ENCODE measurements around the gene COL6A1. TPM values are rescaled to one million over a fixed set of nuclear protein-coding genes. Genes with fewer than 3 reads are reported as not detected.

COL6A1 gene
- total and polyA plus RNA-seq, 2 of the 13 experiments (the other 11 are each of a cell fraction or from before 2014, with no cell fraction given) = 3.1 to 4.8 TPM

DNA sequence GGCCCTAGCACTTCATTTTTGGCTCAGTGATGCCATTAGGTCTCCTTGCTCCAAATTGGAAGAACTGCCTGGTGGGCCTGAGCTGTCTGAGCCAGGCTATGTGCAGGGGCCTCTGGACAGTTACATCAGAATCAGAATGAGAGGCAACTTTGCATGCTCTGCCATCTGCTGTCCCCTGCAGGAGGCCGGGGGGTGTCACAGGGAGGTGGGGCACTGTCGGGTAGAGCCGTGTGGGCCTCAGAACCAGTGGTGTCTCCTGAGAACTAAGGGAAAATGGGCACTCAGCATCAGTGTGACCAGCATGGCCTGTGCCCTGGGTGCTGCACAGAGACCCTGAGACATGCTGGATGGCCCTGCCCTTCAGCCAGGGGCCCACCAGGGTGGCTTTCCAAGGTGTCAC is 47.0 kb upstream of the COL6A1 start:
- DNase-seq (ENCODE audit: low spot score) = no peak
- Histone ChIP-seq H3K79me2 (ENCODE audit: insufficient read depth, low read length) (no peaks in the 10 kb centered on the region), H3K4me3 (replicated peaks in 1 of 3; ENCODE audit: insufficient read depth in 1 of 3, low read depth in 2 of 3, low read length in 3 of 3) (no peak overlapping the region), H2AFZ (ENCODE audit: low read length) (no peak overlapping the region), H3K36me3 (replicated peaks in 1 of 2; ENCODE audit: control insufficient read depth in 1 of 2, insufficient read depth in 2 of 2, low read length in 2 of 2) (no peaks in the 10 kb centered on the region), H3K4me1 (ENCODE audit: insufficient read depth, low read length) (no peaks in the 10 kb centered on the region), H3K9ac (ENCODE audit: insufficient read depth, low read depth, low read length) (no peak overlapping the region), H3K9me3 (ENCODE audit: low read length) (no peaks in the 10 kb centered on the region), H3K27ac (ENCODE audit: extremely low read length, insufficient read depth, low read length) (no peak overlapping the region), H3K27me3 (ENCODE audit: control insufficient read depth in 1 of 2, insufficient read depth in 2 of 2, low read length in 2 of 2) (peaks cover 6 to 62% of the 10 kb centered on the region in 2 experiments), H4K20me1 (ENCODE audit: insufficient read depth, low read length) (no peaks in the 10 kb centered on the region; the same call in 1 of the 2 replicates), H3K4me2 (ENCODE audit: low read depth, low read length) (no peak overlapping the region)
- FAIRE-seq = no peak
- TF ChIP-seq HOXA7 (CRISPR knock-in tag; IDR thresholded peaks at IDR 0.05) = no peak
- TF ChIP-seq, protein P1, sequence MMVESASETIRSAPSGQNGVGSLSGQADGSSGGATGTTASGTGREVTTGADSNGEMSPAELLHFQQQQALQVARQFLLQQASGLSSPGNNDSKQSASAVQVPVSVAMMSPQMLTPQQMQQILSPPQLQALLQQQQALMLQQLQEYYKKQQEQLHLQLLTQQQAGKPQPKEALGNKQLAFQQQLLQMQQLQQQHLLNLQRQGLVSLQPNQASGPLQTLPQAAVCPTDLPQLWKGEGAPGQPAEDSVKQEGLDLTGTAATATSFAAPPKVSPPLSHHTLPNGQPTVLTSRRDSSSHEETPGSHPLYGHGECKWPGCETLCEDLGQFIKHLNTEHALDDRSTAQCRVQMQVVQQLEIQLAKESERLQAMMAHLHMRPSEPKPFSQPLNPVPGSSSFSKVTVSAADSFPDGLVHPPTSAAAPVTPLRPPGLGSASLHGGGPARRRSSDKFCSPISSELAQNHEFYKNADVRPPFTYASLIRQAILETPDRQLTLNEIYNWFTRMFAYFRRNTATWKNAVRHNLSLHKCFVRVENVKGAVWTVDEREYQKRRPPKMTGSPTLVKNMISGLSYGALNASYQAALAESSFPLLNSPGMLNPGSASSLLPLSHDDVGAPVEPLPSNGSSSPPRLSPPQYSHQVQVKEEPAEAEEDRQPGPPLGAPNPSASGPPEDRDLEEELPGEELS (CRISPR knock-in tag; IDR thresholded peaks at IDR 0.05) = no peak
- TF ChIP-seq ZNF101 (CRISPR knock-in tag; IDR thresholded peaks at IDR 0.05; ENCODE audit: borderline replicate concordance, low read depth) = no peak
- no peak for TF ChIP-seq SMARCE1 (IDR thresholded peaks at IDR 0.05; ENCODE audit: borderline replicate concordance)
- TF ChIP-seq NR2C2 (CRISPR knock-in tag; IDR thresholded peaks at IDR 0.05; ENCODE audit: borderline replicate concordance) = no peak
- TF ChIP-seq PHF8 (CRISPR knock-in tag; IDR thresholded peaks at IDR 0.05) = no peak
- no peak for TF ChIP-seq ZNF20 (CRISPR knock-in tag; IDR thresholded peaks at IDR 0.05)
- no peak for TF ChIP-seq ARID2 (CRISPR knock-in tag; IDR thresholded peaks at IDR 0.05; ENCODE audit: borderline replicate concordance)
- TF ChIP-seq ARNT2 (CRISPR knock-in tag; IDR thresholded peaks at IDR 0.05; ENCODE audit: low read depth) = no peak
- no peak for TF ChIP-seq TCF12 (IDR thresholded peaks at IDR 0.05)
- no peak for TF ChIP-seq TCF12 (CRISPR knock-in tag; IDR thresholded peaks at IDR 0.05)
- TF ChIP-seq PAX8 (CRISPR knock-in tag; IDR thresholded peaks at IDR 0.05; ENCODE audit: borderline replicate concordance) = no peak
- TF ChIP-seq MEF2D (CRISPR knock-in tag; IDR thresholded peaks at IDR 0.05) = no peak
- no peak for TF ChIP-seq ZNF672 (CRISPR knock-in tag; IDR thresholded peaks at IDR 0.05)
- TF ChIP-seq, protein P2, sequence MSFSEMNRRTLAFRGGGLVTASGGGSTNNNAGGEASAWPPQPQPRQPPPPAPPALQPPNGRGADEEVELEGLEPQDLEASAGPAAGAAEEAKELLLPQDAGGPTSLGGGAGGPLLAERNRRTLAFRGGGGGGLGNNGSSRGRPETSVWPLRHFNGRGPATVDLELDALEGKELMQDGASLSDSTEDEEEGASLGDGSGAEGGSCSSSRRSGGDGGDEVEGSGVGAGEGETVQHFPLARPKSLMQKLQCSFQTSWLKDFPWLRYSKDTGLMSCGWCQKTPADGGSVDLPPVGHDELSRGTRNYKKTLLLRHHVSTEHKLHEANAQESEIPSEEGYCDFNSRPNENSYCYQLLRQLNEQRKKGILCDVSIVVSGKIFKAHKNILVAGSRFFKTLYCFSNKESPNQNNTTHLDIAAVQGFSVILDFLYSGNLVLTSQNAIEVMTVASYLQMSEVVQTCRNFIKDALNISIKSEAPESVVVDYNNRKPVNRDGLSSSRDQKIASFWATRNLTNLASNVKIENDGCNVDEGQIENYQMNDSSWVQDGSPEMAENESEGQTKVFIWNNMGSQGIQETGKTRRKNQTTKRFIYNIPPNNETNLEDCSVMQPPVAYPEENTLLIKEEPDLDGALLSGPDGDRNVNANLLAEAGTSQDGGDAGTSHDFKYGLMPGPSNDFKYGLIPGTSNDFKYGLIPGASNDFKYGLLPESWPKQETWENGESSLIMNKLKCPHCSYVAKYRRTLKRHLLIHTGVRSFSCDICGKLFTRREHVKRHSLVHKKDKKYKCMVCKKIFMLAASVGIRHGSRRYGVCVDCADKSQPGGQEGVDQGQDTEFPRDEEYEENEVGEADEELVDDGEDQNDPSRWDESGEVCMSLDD (CRISPR knock-in tag; IDR thresholded peaks at IDR 0.05; ENCODE audit: borderline replicate concordance) = no peak
- TF ChIP-seq ARID3A (IDR thresholded peaks at IDR 0.05; ENCODE audit: low read depth, low read length) = no peak
- no peak for TF ChIP-seq ZNF790 (CRISPR knock-in tag; IDR thresholded peaks at IDR 0.05; ENCODE audit: borderline replicate concordance)
- no peak for TF ChIP-seq RORA (CRISPR knock-in tag; IDR thresholded peaks at IDR 0.05)
- no peak for TF ChIP-seq SSRP1 (CRISPR knock-in tag; IDR thresholded peaks at IDR 0.05)
- TF ChIP-seq PRPF4 (IDR thresholded peaks at IDR 0.05; ENCODE audit: low read depth, low read length, poor library complexity, severe bottlenecking) = no peak
- TF ChIP-seq ZNF484 (CRISPR knock-in tag; IDR thresholded peaks at IDR 0.05; ENCODE audit: borderline replicate concordance, low read depth) = no peak
- BruUV-seq (replicated peaks) = no TSS peak
- WGBS (ENCODE audit: low lambda C conversion rate) = no CpG with 5 or more reads among the region's 3 CpGs
- in situ Hi-C loops (cut with HindIII; ENCODE audit: extremely low pct_ligation_motif_present, low pct_unique_long_range_greater_than_20kb) = no loop called here
- ATAC-seq = no peak
- intact Hi-C loops (cut with micrococcal nuclease; ENCODE audit: unreplicated experiment) = no loop called here
- ChIA-PET CTCF (ENCODE audit: low intra/inter-chr PET ratio, low total read pairs) (no interaction called here), POLR2A (no interaction called here)

Data from HepG2 (cell line).